Glomerular visceral epithelial cell (primary cell): ENCODE data around the gene KCNA5.
A peak's percentile ranks its signal among the peaks of the same experiment; 100 is the strongest.

Experiments used
- DNase-seq: peaks from one replicate; pipeline ENCODE4 v3.0.0-alpha.2; 2016; ENCODE audit errors: extremely low spot score

The KCNA5 gene

GRCh38 chr12:5064913-5065490, 21.3 kb downstream of the KCNA5 start:
- DNase-seq, result no peak

- no peak for DNase-seq
Observed at GRCh38 chr12:5066251-5066650, 22.6 kb downstream of the KCNA5 start.

GRCh38 chr12:5068126-5068525, 24.4 kb downstream of the KCNA5 start:
- DNase-seq, result no peak

GRCh38 chr12:5068619-5069018, 24.9 kb downstream of the KCNA5 start:
- DNase-seq, result no peak

- no peak for DNase-seq
Observed at GRCh38 chr12:5070090-5070489, 26.4 kb downstream of the KCNA5 start.

GRCh38 chr12:5071496-5071895, 27.8 kb downstream of the KCNA5 start:
- no peak for DNase-seq

- no peak for DNase-seq
Observed at GRCh38 chr12:5072311-5072710, 28.6 kb downstream of the KCNA5 start.

- DNase-seq, result no peak
Observed at GRCh38 chr12:5073054-5073453, 29.4 kb downstream of the KCNA5 start.

GRCh38 chr12:5073853-5074252, 30.2 kb downstream of the KCNA5 start:
- no peak for DNase-seq

- DNase-seq, result no peak
Observed at GRCh38 chr12:5076761-5077160, 33.1 kb downstream of the KCNA5 start.

- peak; percentile 35 for DNase-seq
Observed at GRCh38 chr12:5078423-5078822, 34.7 kb downstream of the KCNA5 start.

- no peak for DNase-seq
Observed at GRCh38 chr12:5081016-5081415, 37.3 kb downstream of the KCNA5 start.

- DNase-seq, result peak; percentile 57
Observed at GRCh38 chr12:5083955-5084849, 40.5 kb downstream of the KCNA5 start.

GRCh38 chr12:5085896-5086295, 42.2 kb downstream of the KCNA5 start:
- peak; percentile 91 for DNase-seq

- DNase-seq, result no peak
Observed at GRCh38 chr12:5087831-5088554, 44.3 kb downstream of the KCNA5 start.

- peak; percentile 77 for DNase-seq
Observed at GRCh38 chr12:5088586-5089264, 45.0 kb downstream of the KCNA5 start.

GRCh38 chr12:5094551-5094950, 50.9 kb downstream of the KCNA5 start:
- no peak for DNase-seq

- no peak for DNase-seq
Observed at GRCh38 chr12:5094986-5095385, 51.3 kb downstream of the KCNA5 start.
